SU-DHL-6 (cell line): ENCODE data around the gene PRKAG3.

ENCODE experiments used
- H2AFZ ChIP-seq: fragments of 200-600 bp; sonication (generic); 2 replicates; pipeline ENCODE4 v1.6.1; 2014; ENCODE audit warnings: low read depth, mild to moderate bottlenecking, moderate library complexity, mixed read lengths, antibody characterized with exemption, low read length; ENCODE audit not compliant: severe bottlenecking
- H3F3A ChIP-seq: fragments of 200-600 bp; shearing (Covaris generic); 2 replicates; pipeline ENCODE4 v1.6.0; 2016; ENCODE audit warnings: antibody characterized with exemption, mild to moderate bottlenecking; ENCODE audit not compliant: insufficient read depth
- H3K27ac ChIP-seq: fragments of 200-600 bp; sonication (generic); 2 replicates; pipeline ENCODE4 v1.5.1; 2016; ENCODE audit warnings: low read depth, mild to moderate bottlenecking, low read length, moderate library complexity, mixed read lengths
- H3K27me3 ChIP-seq: fragments of 200-600 bp; sonication (generic), shearing (Covaris generic); 2 replicates; pipeline ENCODE4 v1.6.0; 2014; ENCODE audit warnings: mild to moderate bottlenecking, low read length
- H3K36me3 ChIP-seq: fragments of 200-600 bp; sonication (generic); 2 replicates; pipeline ENCODE4 v1.6.1; 2014; ENCODE audit warnings: mild to moderate bottlenecking, low read length, mixed read lengths
- H3K4me2 ChIP-seq: fragments of 300-600, 200-600 bp; shearing (Covaris generic), sonication (generic); 2 replicates; pipeline ENCODE4 v1.6.0; 2014; ENCODE audit warnings: low read length, low read depth, mild to moderate bottlenecking; ENCODE audit not compliant: poor library complexity, severe bottlenecking
- H3K4me3 ChIP-seq: fragments of 200-600 bp; sonication (generic); 2 replicates; pipeline ENCODE4 v1.5.1; 2014; ENCODE audit warnings: antibody characterized with exemption, low read length, mild to moderate bottlenecking, mixed read lengths; ENCODE audit not compliant: insufficient read depth, poor library complexity, severe bottlenecking
- H3K79me2 ChIP-seq: fragments of 200-600 bp; sonication (generic); 2 replicates; pipeline ENCODE4 v1.6.1; 2014; ENCODE audit warnings: mild to moderate bottlenecking, low read length, moderate library complexity; ENCODE audit not compliant: insufficient read depth
- H3K9ac ChIP-seq: fragments of 200-600 bp; sonication (generic); 2 replicates; pipeline ENCODE4 v1.7.0; 2014; ENCODE audit warnings: mild to moderate bottlenecking, low read length
- H3K9me2 ChIP-seq: fragments of 200-600 bp; sonication (generic); replicated peaks from 2 replicates; pipeline ENCODE4 v1.6.1; 2014; ENCODE audit warnings: low read length; ENCODE audit not compliant: insufficient read depth
- H3K9me3 ChIP-seq: fragments of 200-600 bp; sonication (generic); 2 replicates; pipeline ENCODE4 v1.6.1; 2014; ENCODE audit warnings: low read length, mixed read lengths; ENCODE audit not compliant: insufficient read depth
- H4K20me1 ChIP-seq: fragments of 200-600 bp; sonication (generic); 2 replicates; pipeline ENCODE4 v1.6.1; 2014; ENCODE audit warnings: low read depth, mild to moderate bottlenecking, antibody characterized with exemption, low read length, moderate library complexity, mixed read lengths
- EZH2phosphoT487 ChIP-seq: fragments of 200-600 bp; sonication (generic), shearing (Covaris generic); conservative IDR thresholded peaks from 2 replicates; pipeline ENCODE4 v1.6.1; 2018; ENCODE audit warnings: mild to moderate bottlenecking, antibody characterized with exemption, low read length, moderate library complexity, mixed read lengths
- TF ChIP-seq, protein P1 (sequence below): fragments of 200-600 bp; sonication (generic); IDR thresholded peaks from one replicate; pipeline ENCODE4 v1.5.1; 2017; ENCODE audit warnings: antibody characterized with exemption, mild to moderate bottlenecking, low read length, moderate library complexity; ENCODE audit not compliant: insufficient read depth, poor library complexity, severe bottlenecking

The PRKAG3 gene

DNA sequence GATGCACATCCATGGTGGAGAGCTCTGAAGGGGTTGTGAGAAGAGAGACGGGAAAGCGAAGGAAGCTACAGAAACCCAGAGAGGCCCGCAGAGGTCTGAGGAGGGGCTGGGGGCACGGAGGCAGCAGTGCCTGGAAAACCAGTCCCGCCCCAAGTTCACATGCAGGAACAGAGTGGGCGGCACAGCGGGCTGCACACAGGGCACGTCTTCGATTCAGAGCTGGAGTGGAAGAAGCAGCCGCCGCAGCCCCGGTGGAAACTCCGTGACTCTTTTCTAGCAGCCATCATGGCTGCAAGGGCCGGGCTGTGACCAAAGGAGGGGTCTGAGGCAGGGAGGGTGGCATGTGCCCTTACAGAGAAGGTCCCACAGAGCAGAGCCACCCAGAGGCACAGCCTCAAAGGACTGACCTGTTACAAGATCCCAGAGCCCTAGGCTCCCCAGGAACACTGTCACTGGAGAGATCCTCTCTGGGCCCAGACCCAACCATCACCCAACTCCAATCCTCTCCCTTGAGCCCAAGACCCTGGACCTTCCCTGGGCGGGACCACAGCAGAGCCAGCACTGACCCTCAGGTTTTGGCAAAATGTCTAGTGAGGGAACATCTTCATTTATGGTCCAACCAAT lies 10.7 kb downstream of the PRKAG3 start:
- TF ChIP-seq, protein P1, sequence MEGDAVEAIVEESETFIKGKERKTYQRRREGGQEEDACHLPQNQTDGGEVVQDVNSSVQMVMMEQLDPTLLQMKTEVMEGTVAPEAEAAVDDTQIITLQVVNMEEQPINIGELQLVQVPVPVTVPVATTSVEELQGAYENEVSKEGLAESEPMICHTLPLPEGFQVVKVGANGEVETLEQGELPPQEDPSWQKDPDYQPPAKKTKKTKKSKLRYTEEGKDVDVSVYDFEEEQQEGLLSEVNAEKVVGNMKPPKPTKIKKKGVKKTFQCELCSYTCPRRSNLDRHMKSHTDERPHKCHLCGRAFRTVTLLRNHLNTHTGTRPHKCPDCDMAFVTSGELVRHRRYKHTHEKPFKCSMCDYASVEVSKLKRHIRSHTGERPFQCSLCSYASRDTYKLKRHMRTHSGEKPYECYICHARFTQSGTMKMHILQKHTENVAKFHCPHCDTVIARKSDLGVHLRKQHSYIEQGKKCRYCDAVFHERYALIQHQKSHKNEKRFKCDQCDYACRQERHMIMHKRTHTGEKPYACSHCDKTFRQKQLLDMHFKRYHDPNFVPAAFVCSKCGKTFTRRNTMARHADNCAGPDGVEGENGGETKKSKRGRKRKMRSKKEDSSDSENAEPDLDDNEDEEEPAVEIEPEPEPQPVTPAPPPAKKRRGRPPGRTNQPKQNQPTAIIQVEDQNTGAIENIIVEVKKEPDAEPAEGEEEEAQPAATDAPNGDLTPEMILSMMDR = no peak
- no peak for TF ChIP-seq EZH2phosphoT487
- Histone ChIP-seq H3K9me3 (no peaks in the 10 kb centered on the region), H3K36me3 (no peaks in the 10 kb centered on the region), H3K27me3 (no peaks in the 10 kb centered on the region), H3K79me2 (no peaks in the 10 kb centered on the region), H2AFZ (no peak overlapping the region), H3K4me2 (no peak overlapping the region), H3K4me3 (no peak overlapping the region), H3F3A (no peaks in the 10 kb centered on the region), H4K20me1 (no peaks in the 10 kb centered on the region), H3K9me2 (no peaks in the 10 kb centered on the region), H3K27ac (no peak overlapping the region), H3K9ac (no peak overlapping the region)

DNA sequence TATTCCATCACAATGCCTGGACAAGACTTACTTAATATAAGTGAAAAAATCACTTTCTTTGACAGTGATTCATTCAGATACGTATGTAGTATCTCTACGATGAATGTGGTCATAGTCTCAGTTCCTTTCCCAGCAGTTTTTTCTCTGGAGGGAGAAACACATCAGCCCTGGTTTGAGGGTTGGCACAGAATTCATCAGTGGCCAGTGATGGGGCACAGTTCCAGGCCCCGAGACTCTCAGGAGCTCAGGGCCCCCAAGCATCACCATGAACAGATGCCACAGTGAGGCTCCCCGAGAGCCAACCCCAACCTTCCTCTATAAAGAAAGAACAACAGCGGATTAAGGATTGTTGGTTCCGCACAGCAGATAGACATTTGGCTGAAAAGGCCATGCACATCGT lies 12.5 kb downstream of the PRKAG3 start:
- Histone ChIP-seq H3K4me3 (no peak overlapping the region), H3K36me3 (no peaks in the 10 kb centered on the region), H3K9me3 (no peaks in the 10 kb centered on the region), H4K20me1 (no peaks in the 10 kb centered on the region), H3K79me2 (no peaks in the 10 kb centered on the region), H3K9me2 (no peaks in the 10 kb centered on the region), H3F3A (no peaks in the 10 kb centered on the region), H3K4me2 (no peak overlapping the region), H3K9ac (no peak overlapping the region), H2AFZ (no peak overlapping the region), H3K27ac (no peak overlapping the region), H3K27me3 (no peaks in the 10 kb centered on the region)
- TF ChIP-seq, protein P1 = no peak
- TF ChIP-seq EZH2phosphoT487 = no peak

DNA sequence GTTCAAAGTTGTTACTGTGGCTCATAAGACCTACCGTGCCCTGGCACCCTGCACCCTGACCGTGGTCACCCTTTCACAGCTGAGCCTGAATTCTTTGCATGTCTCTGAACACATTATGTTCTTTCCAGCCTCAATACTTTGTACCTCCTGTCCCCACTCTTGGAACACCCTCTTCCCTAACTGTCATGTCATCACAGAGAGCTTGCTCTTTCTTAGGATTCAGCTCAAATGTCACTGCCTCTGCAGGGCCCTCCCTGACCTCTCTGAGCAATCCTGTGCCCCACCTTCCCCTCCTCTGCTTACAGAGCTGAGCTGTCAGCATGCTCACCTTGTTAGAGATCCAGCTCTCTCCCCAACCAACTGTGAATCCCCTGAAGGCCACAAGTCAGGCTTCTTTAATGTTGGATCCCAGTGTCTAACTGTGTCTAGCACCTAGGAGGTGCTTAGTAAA lies 15.0 kb downstream of the PRKAG3 start:
- Histone ChIP-seq H3K9me2 (no peaks in the 10 kb centered on the region), H3K4me2 (no peak overlapping the region), H3K79me2 (no peaks in the 10 kb centered on the region), H3K9me3 (no peaks in the 10 kb centered on the region), H3K36me3 (no peaks in the 10 kb centered on the region), H3K4me3 (no peak overlapping the region), H4K20me1 (no peaks in the 10 kb centered on the region), H3F3A (no peaks in the 10 kb centered on the region), H2AFZ (no peak overlapping the region), H3K27ac (no peak overlapping the region), H3K27me3 (no peaks in the 10 kb centered on the region), H3K9ac (no peak overlapping the region)
- no peak for TF ChIP-seq EZH2phosphoT487
- TF ChIP-seq, protein P1 = no peak
